ENCODE results near the gene DCAF4L1.

DCAF4L1 gene

GRCh38 chr4:41939016-41939626 is 42.4 kb upstream of the DCAF4L1 start:
- TF ChIP-seq CTCF (IDR thresholded peaks at IDR 0.05; ENCODE audit: low read length, missing control alignments): no peak
- H3K4me3 ChIP-seq (replicated peaks; ENCODE audit: low read depth, low read length): no peak overlapping the region
- peak; percentile 44 for DNase-seq (ENCODE audit: low read depth)

GRCh38 chr4:41940834-41941233 is 40.7 kb upstream of the DCAF4L1 start:
- no peak for TF ChIP-seq CTCF (IDR thresholded peaks at IDR 0.05; ENCODE audit: low read length, missing control alignments)
- no peak for DNase-seq (ENCODE audit: low read depth)
- H3K4me3 ChIP-seq (replicated peaks; ENCODE audit: low read depth, low read length): no peak overlapping the region

GRCh38 chr4:41943506-41943905 is 38.0 kb upstream of the DCAF4L1 start:
- no peak for TF ChIP-seq CTCF (IDR thresholded peaks at IDR 0.05; ENCODE audit: low read length, missing control alignments)
- H3K4me3 ChIP-seq (replicated peaks; ENCODE audit: low read depth, low read length): no peak overlapping the region
- DNase-seq (ENCODE audit: low read depth): no peak

- DNase-seq (ENCODE audit: low read depth): no peak
Measured at GRCh38 chr4:41944089-41944488, 37.5 kb upstream of the DCAF4L1 start.

GRCh38 chr4:41949531-41949930 is 32.0 kb upstream of the DCAF4L1 start:
- no peak overlapping the region for H3K4me3 ChIP-seq (replicated peaks; ENCODE audit: low read depth, low read length)
- DNase-seq (ENCODE audit: low read depth): no peak

More at GRCh38 chr4:41944089-41944488, 37.5 kb upstream of the DCAF4L1 start:
- no peak for TF ChIP-seq CTCF (IDR thresholded peaks at IDR 0.05; ENCODE audit: low read length, missing control alignments)
- H3K4me3 ChIP-seq (replicated peaks; ENCODE audit: low read depth, low read length): no peak overlapping the region

GRCh38 chr4:41957634-41958033 is 23.9 kb upstream of the DCAF4L1 start:
- TF ChIP-seq CTCF (IDR thresholded peaks at IDR 0.05; ENCODE audit: low read length, missing control alignments): peak; percentile 36
- peak; percentile 23 for DNase-seq (ENCODE audit: low read depth)
- no peak overlapping the region for H3K4me3 ChIP-seq (replicated peaks; ENCODE audit: low read depth, low read length)

More at GRCh38 chr4:41949531-41949930, 32.0 kb upstream of the DCAF4L1 start:
- no peak for TF ChIP-seq CTCF (IDR thresholded peaks at IDR 0.05; ENCODE audit: low read length, missing control alignments)

GRCh38 chr4:41963105-41963504 is 18.5 kb upstream of the DCAF4L1 start:
- DNase-seq (ENCODE audit: low read depth): peak; percentile 29
- no peak overlapping the region for H3K4me3 ChIP-seq (replicated peaks; ENCODE audit: low read depth, low read length)
- peak; percentile 45 for TF ChIP-seq CTCF (IDR thresholded peaks at IDR 0.05; ENCODE audit: low read length, missing control alignments)
